ENCODE measurements around the gene PLA2G7. TPM values are rescaled to one million over a fixed set of nuclear protein-coding genes. Genes with fewer than 3 reads are reported as not detected.

PLA2G7 gene
- total RNA-seq, 1 donor = 5.1 TPM

GRCh38 chr6:46733341-46733801, 1.8 kb downstream of the PLA2G7 start:
- H3K4me1 ChIP-seq (ENCODE audit: insufficient read depth, low read length) = peaks cover 15% of the 10 kb centered on the region
- no peaks in the 10 kb centered on the region for H3K9me3 ChIP-seq (ENCODE audit: low read depth, low read length)
- peaks cover 48% of the 10 kb centered on the region for H3K27me3 ChIP-seq (ENCODE audit: insufficient read depth, low read length)
- no peak overlapping the region for H3K4me3 ChIP-seq (ENCODE audit: low read length)

- H3K9me3 ChIP-seq (ENCODE audit: low read depth, low read length) = no peaks in the 10 kb centered on the region
- no peak overlapping the region for H3K4me3 ChIP-seq (ENCODE audit: low read length)
- peaks cover 31% of the 10 kb centered on the region for H3K27me3 ChIP-seq (ENCODE audit: insufficient read depth, low read length)
- H3K4me1 ChIP-seq (ENCODE audit: insufficient read depth, low read length) = peaks cover 15% of the 10 kb centered on the region
These were observed 4.2 kb downstream of the PLA2G7 start for GRCh38 chr6:46730921-46731461.

- Histone ChIP-seq H3K27me3 (ENCODE audit: insufficient read depth, low read length) (peaks cover 20% of the 10 kb centered on the region), H3K9me3 (ENCODE audit: low read depth, low read length) (no peaks in the 10 kb centered on the region), H3K4me3 (ENCODE audit: low read length) (no peak overlapping the region), H3K4me1 (ENCODE audit: insufficient read depth, low read length) (peaks cover 8% of the 10 kb centered on the region)
These were observed 5.3 kb downstream of the PLA2G7 start for GRCh38 chr6:46729787-46730326.

- Histone ChIP-seq H3K27me3 (ENCODE audit: insufficient read depth, low read length) (peaks cover 3% of the 10 kb centered on the region), H3K4me1 (ENCODE audit: insufficient read depth, low read length) (peaks cover 12% of the 10 kb centered on the region), H3K9me3 (ENCODE audit: low read depth, low read length) (no peaks in the 10 kb centered on the region)
These were observed 14.8 kb downstream of the PLA2G7 start for GRCh38 chr6:46720401-46720800.

GRCh38 chr6:46719099-46719498, 16.1 kb downstream of the PLA2G7 start:
- Histone ChIP-seq H3K4me1 (ENCODE audit: insufficient read depth, low read length) (peaks cover 22% of the 10 kb centered on the region), H3K27me3 (ENCODE audit: insufficient read depth, low read length) (peaks cover 3% of the 10 kb centered on the region), H3K4me3 (ENCODE audit: low read length) (no peak overlapping the region), H3K9me3 (ENCODE audit: low read depth, low read length) (no peaks in the 10 kb centered on the region)

More at GRCh38 chr6:46720401-46720800, 14.8 kb downstream of the PLA2G7 start:
- H3K4me3 ChIP-seq (ENCODE audit: low read length) = no peak overlapping the region

- Histone ChIP-seq H3K27me3 (ENCODE audit: insufficient read depth, low read length) (no peaks in the 10 kb centered on the region), H3K4me1 (ENCODE audit: insufficient read depth, low read length) (peaks cover 35% of the 10 kb centered on the region), H3K9me3 (ENCODE audit: low read depth, low read length) (no peaks in the 10 kb centered on the region), H3K4me3 (ENCODE audit: low read length) (no peak overlapping the region)
These were observed 20.0 kb downstream of the PLA2G7 start for GRCh38 chr6:46715141-46715540.

GRCh38 chr6:46711491-46711890, 23.7 kb downstream of the PLA2G7 start:
- peaks cover 31% of the 10 kb centered on the region for H3K4me1 ChIP-seq (ENCODE audit: insufficient read depth, low read length)
- no peaks in the 10 kb centered on the region for H3K9me3 ChIP-seq (ENCODE audit: low read depth, low read length)
- no peaks in the 10 kb centered on the region for H3K27me3 ChIP-seq (ENCODE audit: insufficient read depth, low read length)
- no peak overlapping the region for H3K4me3 ChIP-seq (ENCODE audit: low read length)

- peaks cover 4% of the 10 kb centered on the region for H3K4me1 ChIP-seq (ENCODE audit: insufficient read depth, low read length)
- no peaks in the 10 kb centered on the region for H3K9me3 ChIP-seq (ENCODE audit: low read depth, low read length)
- peaks cover 3% of the 10 kb centered on the region for H3K27me3 ChIP-seq (ENCODE audit: insufficient read depth, low read length)
- H3K4me3 ChIP-seq (ENCODE audit: low read length) = no peak overlapping the region
These were observed 28.7 kb downstream of the PLA2G7 start for GRCh38 chr6:46706464-46706863.

GRCh38 chr6:46704562-46704961, 30.6 kb downstream of the PLA2G7 start:
- no peaks in the 10 kb centered on the region for H3K9me3 ChIP-seq (ENCODE audit: low read depth, low read length)

GRCh38 chr6:46699970-46700369, 35.2 kb downstream of the PLA2G7 start:
- no peak overlapping the region for H3K4me3 ChIP-seq (ENCODE audit: low read length)
- H3K27me3 ChIP-seq (ENCODE audit: insufficient read depth, low read length) = peaks cover 3% of the 10 kb centered on the region
- no peaks in the 10 kb centered on the region for H3K4me1 ChIP-seq (ENCODE audit: insufficient read depth, low read length)
- H3K9me3 ChIP-seq (ENCODE audit: low read depth, low read length) = no peaks in the 10 kb centered on the region

More at GRCh38 chr6:46704562-46704961, 30.6 kb downstream of the PLA2G7 start:
- H3K4me1 ChIP-seq (ENCODE audit: insufficient read depth, low read length) = no peaks in the 10 kb centered on the region
- H3K27me3 ChIP-seq (ENCODE audit: insufficient read depth, low read length) = peaks cover 3% of the 10 kb centered on the region
- H3K4me3 ChIP-seq (ENCODE audit: low read length) = no peak overlapping the region

- Histone ChIP-seq H3K4me1 (ENCODE audit: insufficient read depth, low read length) (no peaks in the 10 kb centered on the region), H3K27me3 (ENCODE audit: insufficient read depth, low read length) (no peaks in the 10 kb centered on the region), H3K4me3 (ENCODE audit: low read length) (no peak overlapping the region), H3K9me3 (ENCODE audit: low read depth, low read length) (no peaks in the 10 kb centered on the region)
These were observed 44.2 kb downstream of the PLA2G7 start for GRCh38 chr6:46690911-46691451.

- H3K27me3 ChIP-seq (ENCODE audit: insufficient read depth, low read length) = no peaks in the 10 kb centered on the region
- H3K4me1 ChIP-seq (ENCODE audit: insufficient read depth, low read length) = no peaks in the 10 kb centered on the region
- H3K4me3 ChIP-seq (ENCODE audit: low read length) = no peak overlapping the region
These were observed 44.9 kb downstream of the PLA2G7 start for GRCh38 chr6:46690141-46690755.

GRCh38 chr6:46689657-46690056, 45.5 kb downstream of the PLA2G7 start:
- H3K4me1 ChIP-seq (ENCODE audit: insufficient read depth, low read length) = no peaks in the 10 kb centered on the region
- no peaks in the 10 kb centered on the region for H3K27me3 ChIP-seq (ENCODE audit: insufficient read depth, low read length)
- no peaks in the 10 kb centered on the region for H3K9me3 ChIP-seq (ENCODE audit: low read depth, low read length)
- H3K4me3 ChIP-seq (ENCODE audit: low read length) = no peak overlapping the region

More at GRCh38 chr6:46690141-46690755, 44.9 kb downstream of the PLA2G7 start:
- no peaks in the 10 kb centered on the region for H3K9me3 ChIP-seq (ENCODE audit: low read depth, low read length)

- H3K4me3 ChIP-seq (ENCODE audit: low read length) = no peak overlapping the region
- no peaks in the 10 kb centered on the region for H3K27me3 ChIP-seq (ENCODE audit: insufficient read depth, low read length)
- no peaks in the 10 kb centered on the region for H3K9me3 ChIP-seq (ENCODE audit: low read depth, low read length)
- no peaks in the 10 kb centered on the region for H3K4me1 ChIP-seq (ENCODE audit: insufficient read depth, low read length)
These were observed 46.2 kb downstream of the PLA2G7 start for GRCh38 chr6:46688966-46689335.

- Histone ChIP-seq H3K9me3 (ENCODE audit: low read depth, low read length) (no peaks in the 10 kb centered on the region), H3K4me3 (ENCODE audit: low read length) (no peak overlapping the region), H3K4me1 (ENCODE audit: insufficient read depth, low read length) (no peaks in the 10 kb centered on the region), H3K27me3 (ENCODE audit: insufficient read depth, low read length) (no peaks in the 10 kb centered on the region)
These were observed 46.8 kb downstream of the PLA2G7 start for GRCh38 chr6:46688117-46688965.
